Measurements from ENCODE around the gene STYX. TPM values are rescaled to one million over a fixed set of nuclear protein-coding genes. Genes with fewer than 3 reads are reported as not detected.

STYX gene
- total and polyA plus RNA-seq, 2 of the 4 experiments (the other 2 are of a cell fraction) = 5.8 to 7.5 TPM

- H4K8ac ChIP-seq (ENCODE audit: low read depth in 2 of 2, low read length in 2 of 2) = peak within 1 kb of the TSS; percentile 89 to 99
- ATAC-seq (ENCODE audit: low read depth) = peak; percentile 92
- no TSS peak for BruUV-seq (replicated peaks)
- H3K79me1 ChIP-seq (ENCODE audit: low read depth in 1 of 2, low read length in 2 of 2) = peaks cover 14 to 43% of the 10 kb centered on the region in 2 experiments; a peak in 3 of 4 replicates
- dilution Hi-C loops (cut with HindIII; ENCODE audit: low sequenced_read_pairs, unreplicated experiment) = no loop called here
- peak within 1 kb of the TSS; percentile 96 for H3K14ac ChIP-seq (replicated peaks; ENCODE audit: low read depth, low read length)
- peak within 1 kb of the TSS; percentile 98 for H3K23ac ChIP-seq (ENCODE audit: low read depth, low read length)
- in situ Hi-C loops (cut with MboI; ENCODE audit: low sequenced_read_pairs) = no loop called here
- no peaks in the 10 kb centered on the region for H3K9me3 ChIP-seq (ENCODE audit: control insufficient read depth, insufficient read depth, low read length)
- ChIA-PET CTCF (no interaction called here), POLR2A (ENCODE audit: unreplicated experiment) (interaction anchor here (0.5 to 0.6 kb wide), 2 partner anchors 11 to 747 kb away, joined by 3 read pairs; no protein-coding TSS in a partner anchor)
- H4K91ac ChIP-seq (ENCODE audit: insufficient read depth, low read depth, low read length) = peak within 1 kb of the TSS; percentile 97
- peak within 1 kb of the TSS; percentile 98 for H3K18ac ChIP-seq (ENCODE audit: low read depth, low read length)
- peak within 1 kb of the TSS; percentile 99 for H2AFZ ChIP-seq (replicated peaks; ENCODE audit: low read length, poor library complexity)
- H3K27ac ChIP-seq (ENCODE audit: insufficient read depth, low read length) = peak within 1 kb of the TSS; percentile 99
- TF ChIP-seq FOS (IDR thresholded peaks at IDR 0.05; ENCODE audit: low read depth, low read length) (peak; percentile 55; the same call in 1 of the 2 replicates), POLR2A (IDR thresholded peaks at IDR 0.05; ENCODE audit: low read depth, low read length) (peak; percentile 77), MAZ (IDR thresholded peaks at IDR 0.05; ENCODE audit: borderline replicate concordance, low read depth, low read length) (peak; percentile 19; the same call in 1 of the 2 replicates), MXI1 (IDR thresholded peaks at IDR 0.05; ENCODE audit: borderline replicate concordance, low read depth, low read length) (peak; percentile 80; the same call in 1 of the 2 replicates), BHLHE40 (IDR thresholded peaks at IDR 0.05; ENCODE audit: low read depth, low read length) (no peak)
- H4K5ac ChIP-seq (ENCODE audit: low read depth, low read length) = peak within 1 kb of the TSS; percentile 95
- DNase-seq = peak; percentile 91
- H4K20me1 ChIP-seq (ENCODE audit: insufficient read depth, low read length) = peaks cover 8% of the 10 kb centered on the region
- peak within 1 kb of the TSS; percentile 98 for H2BK120ac ChIP-seq (ENCODE audit: low read depth, low read length)
- H2BK15ac ChIP-seq (ENCODE audit: low read depth, low read length) = peak within 1 kb of the TSS; percentile 98
- no peaks in the 10 kb centered on the region for H3K27me3 ChIP-seq (ENCODE audit: control insufficient read depth, insufficient read depth, low read length)
- H3K56ac ChIP-seq (ENCODE audit: extremely low read depth, insufficient read depth, low read length) = peak within 1 kb of the TSS; percentile 90
- H2AK9ac ChIP-seq (replicated peaks; ENCODE audit: low read depth, low read length, poor library complexity) = peak within 1 kb of the TSS; percentile 95
- H3K4me1 ChIP-seq (ENCODE audit: control insufficient read depth, insufficient read depth, low read length) = no peaks in the 10 kb centered on the region; the same call in 1 of the 2 replicates
- H3K4ac ChIP-seq (ENCODE audit: low read depth, low read length) = peak within 1 kb of the TSS; percentile 98
- 1% methylated on average over 28 of the region's 74 CpGs; no CpG with 5 or more reads in 1 of the 2 experiments for WGBS, 2 experiments (ENCODE audit: extremely low coverage in 2 of 2, insufficient read length in 1 of 2)
- peak within 1 kb of the TSS; percentile 90 for H2BK20ac ChIP-seq (ENCODE audit: low read depth, low read length)
- no peaks in the 10 kb centered on the region for H3K36me3 ChIP-seq (ENCODE audit: control insufficient read depth, insufficient read depth, low read length)
- intact Hi-C loops (cut with micrococcal nuclease) = no loop called here
- H3K9ac ChIP-seq (ENCODE audit: low read depth, low read length) = peak within 1 kb of the TSS; percentile 78
- H3K4me3 ChIP-seq (ENCODE audit: insufficient read depth, low read depth, low read length) = peak within 1 kb of the TSS; percentile 79
- H2AK5ac ChIP-seq (ENCODE audit: low read depth, low read length) = peak within 1 kb of the TSS; percentile 73
- H3K4me2 ChIP-seq (ENCODE audit: low read depth, low read length) = peak within 1 kb of the TSS; percentile 100
- H3K9me1 ChIP-seq (ENCODE audit: insufficient read depth, low read length) = peaks cover 6% of the 10 kb centered on the region; the same call in 1 of the 2 replicates
- peak within 1 kb of the TSS; percentile 93 for H2BK5ac ChIP-seq (ENCODE audit: low read depth, low read length, poor library complexity, severe bottlenecking)
Observed at GRCh38 chr14:52791223-52792096, 61.5 kb downstream of the STYX start, which contains the start of gene GNPNAT1. GNPNAT1 (minus strand) TSS chr14:52791607; CDS start chr14:52784650, 6,957 bp downstream.
